Endothelial cell of umbilical vein (primary cell): ENCODE results near the gene CHGA. TPM values are rescaled to one million over a fixed set of nuclear protein-coding genes. Genes with fewer than 3 reads are reported as not detected.

ENCODE experiments used
- BruUV-seq: library from RNA; stranded (reverse); fragments of 400-500 nt; replicated peaks from 2 replicates; lab custom pipeline; 2021; lab: Mats Ljungman, UMichigan
- CTCF ChIA-PET: fragments of 300-600, 350-600 bp; sonication (Branson Sonifier 250); formaldehyde crosslinking; loops from one replicate; lab custom pipeline; 2021; ENCODE audit warnings: antibody characterized with exemption, inconsistent platforms; lab: Charles Lee
- POLR2A ChIA-PET: fragments of 300-600, 350-600 bp; sonication (Branson Sonifier 250); formaldehyde crosslinking; loops from one replicate; lab custom pipeline; 2021; ENCODE audit warnings: antibody characterized with exemption, inconsistent platforms; lab: Charles Lee
- DNase-seq: peaks from one replicate; pipeline ENCODE4 v3.0.0-alpha.2; 2011; ENCODE audit warnings: low read depth, low spot score
- FAIRE-seq: peaks from 2 replicates; lab custom pipeline; 2011; peaks lifted over from hg19 to GRCh38; lab: Jason Lieb, UNC
- H2AFZ ChIP-seq: 2 replicates; pipeline ENCODE4 v1.6.0; 2012; ENCODE audit warnings: low read depth, low read length, control low read depth, inconsistent platforms
- H3K27ac ChIP-seq: 2 replicates; pipeline ENCODE4 v1.5.1; 2011; ENCODE audit warnings: low read depth, mild to moderate bottlenecking, control low read depth, low read length, moderate library complexity; ENCODE audit not compliant: insufficient read depth
- H3K27me3 ChIP-seq, 2 experiments: 2 replicates each; pipeline versions ENCODE4 v1.6.0 to v1.6.1; 2011; ENCODE audit warnings: low read length in 2 of 2, mixed read lengths in 1 of 2; ENCODE audit not compliant: control insufficient read depth in 2 of 2, insufficient read depth in 2 of 2
- H3K36me3 ChIP-seq, 2 experiments: 2 replicates in 1 of 2; 3 replicates in 1 of 2; pipeline ENCODE4 v1.5.1; 2011; ENCODE audit warnings: low read length in 2 of 2, mild to moderate bottlenecking in 1 of 2, moderate library complexity in 1 of 2; ENCODE audit not compliant: control insufficient read depth in 2 of 2, insufficient read depth in 2 of 2; ENCODE audit errors: extremely low read depth in 1 of 2
- H3K4me1 ChIP-seq: 3 replicates; pipeline ENCODE4 v1.5.1; 2011; ENCODE audit warnings: mild to moderate bottlenecking, low read length; ENCODE audit not compliant: control insufficient read depth, insufficient read depth; ENCODE audit errors: extremely low read depth
- H3K4me2 ChIP-seq: 2 replicates; pipeline ENCODE4 v1.6.1; 2011; ENCODE audit warnings: low read length, control low read depth, mixed read lengths; ENCODE audit not compliant: insufficient read depth
- H3K4me3 ChIP-seq, 3 experiments: fragments of 200-600 bp in 1 of 3; sonication (generic), shearing (Covaris generic) in 1 of 3; replicated peaks in 1 of 3; 2 replicates each; pipeline ENCODE4 v1.5.1; 2011 to 2016; ENCODE audit warnings: control low read depth in 3 of 3, low read length in 3 of 3, mild to moderate bottlenecking in 2 of 3, inconsistent platforms in 1 of 3, low read depth in 1 of 3, moderate library complexity in 1 of 3; ENCODE audit not compliant: insufficient read depth in 1 of 3
- H3K79me2 ChIP-seq: 2 replicates; pipeline ENCODE4 v1.6.0; 2012; ENCODE audit warnings: low read length, inconsistent platforms; ENCODE audit not compliant: control insufficient read depth, insufficient read depth
- H3K9ac ChIP-seq: replicated peaks from 2 replicates; pipeline ENCODE3; 2011; ENCODE audit warnings: low read length, control low read depth; ENCODE audit not compliant: insufficient read depth; ENCODE audit errors: extremely low read depth
- H3K9me1 ChIP-seq: replicated peaks from 3 replicates; pipeline ENCODE4 v1.6.0; 2011; ENCODE audit warnings: mild to moderate bottlenecking, low read length; ENCODE audit not compliant: control insufficient read depth, insufficient read depth; ENCODE audit errors: extremely low read depth
- H3K9me3 ChIP-seq: replicated peaks from 2 replicates; pipeline ENCODE4 v1.5.1; 2012; ENCODE audit warnings: low read length, inconsistent platforms; ENCODE audit not compliant: control insufficient read depth, insufficient read depth
- H4K20me1 ChIP-seq: replicated peaks from 2 replicates; pipeline ENCODE3; 2011; ENCODE audit warnings: mild to moderate bottlenecking, low read length; ENCODE audit not compliant: control insufficient read depth, insufficient read depth; ENCODE audit errors: extremely low read depth
- EZH2 ChIP-seq: IDR thresholded peaks from 2 replicates; pipeline ENCODE4 v1.6.1; 2012; ENCODE audit warnings: borderline replicate concordance, low read depth, mild to moderate bottlenecking, moderate library complexity, low read length, inconsistent platforms; ENCODE audit not compliant: severe bottlenecking
- FOS ChIP-seq: IDR thresholded peaks from 2 replicates; pipeline ENCODE4 v1.6.1; 2011; ENCODE audit warnings: mild to moderate bottlenecking, low read length, moderate library complexity, borderline replicate concordance; ENCODE audit not compliant: insufficient read depth
- GATA2 ChIP-seq: IDR thresholded peaks from 2 replicates; pipeline ENCODE4 v1.7.0; 2011; ENCODE audit warnings: low read depth, mild to moderate bottlenecking, moderate library complexity, mixed read lengths, low read length; ENCODE audit not compliant: insufficient read length, insufficient read depth
- JUN ChIP-seq: IDR thresholded peaks from 2 replicates; pipeline ENCODE4 v1.6.1; 2011; ENCODE audit warnings: borderline replicate concordance, low read depth; ENCODE audit not compliant: insufficient read length, insufficient read depth
- MYC ChIP-seq: IDR thresholded peaks from one replicate; pipeline ENCODE4 v1.6.1; 2011; ENCODE audit warnings: mild to moderate bottlenecking, low read depth, low read length
- POLR2A ChIP-seq: IDR thresholded peaks from 2 replicates; pipeline ENCODE4 v1.6.1; 2012; ENCODE audit warnings: low read depth, mild to moderate bottlenecking, control low read depth, low read length
- POLR2AphosphoS5 ChIP-seq: IDR thresholded peaks from 2 replicates; pipeline ENCODE4 v1.6.1; 2012; ENCODE audit warnings: low read depth, mild to moderate bottlenecking, control low read depth, low read length, moderate library complexity; ENCODE audit not compliant: insufficient read depth
- dilution Hi-C: fragments of 300-500 bp; cut with MboI; formaldehyde crosslinking; loops from one replicate; pipeline ENCODE4 v1.15.0; 2019; ENCODE audit warnings: low sequenced_read_pairs; ENCODE audit not compliant: extremely low pct_ligation_motif_present
- intact Hi-C: fragments of 100-400 bp; cut with micrococcal nuclease; formaldehyde crosslinking; loops from one replicate; pipeline ENCODE4 v1.10.0; 2022
- polyA plus RNA-seq, 4 experiments: library from polyadenylated mRNA; depleted of rRNA in 3 of 4; stranded (reverse) in 3 of 4; unstranded in 1 of 4; fragments of >200 nt; gene quantifications; 2 replicates each; pipeline versions ENCODE4 v1.2.1 to v1.2.3, GENCODE V29; 2011 to 2012; ENCODE audit warnings: missing spikeins in 1 of 4
- total RNA-seq: library from RNA; stranded (reverse); gene quantifications from 2 replicates; pipeline ENCODE4 v1.2.3, GENCODE V29; 2021
- TF ChIP-seq, protein P1 (sequence below): IDR thresholded peaks from 2 replicates; pipeline ENCODE4 v1.6.1; 2011; ENCODE audit not compliant: insufficient read depth, insufficient read length
- TF ChIP-seq, protein P2 (sequence below), 2 donors: IDR thresholded peaks; 1 replicate in 1 of 2; 2 replicates in 1 of 2; pipeline ENCODE4 v1.5.1; 2011; ENCODE audit warnings: low read length in 2 of 2, mild to moderate bottlenecking in 2 of 2, moderate library complexity in 2 of 2, control low read depth in 1 of 2, inconsistent platforms in 1 of 2, low read depth in 1 of 2; ENCODE audit not compliant: insufficient read depth in 1 of 2; ENCODE audit errors: extremely low read depth in 1 of 2

The CHGA gene
- total and polyA plus RNA-seq, 2 donors (not counting 3 experiments of a cell fraction or from before 2014, with no cell fraction given): not detected

DNA sequence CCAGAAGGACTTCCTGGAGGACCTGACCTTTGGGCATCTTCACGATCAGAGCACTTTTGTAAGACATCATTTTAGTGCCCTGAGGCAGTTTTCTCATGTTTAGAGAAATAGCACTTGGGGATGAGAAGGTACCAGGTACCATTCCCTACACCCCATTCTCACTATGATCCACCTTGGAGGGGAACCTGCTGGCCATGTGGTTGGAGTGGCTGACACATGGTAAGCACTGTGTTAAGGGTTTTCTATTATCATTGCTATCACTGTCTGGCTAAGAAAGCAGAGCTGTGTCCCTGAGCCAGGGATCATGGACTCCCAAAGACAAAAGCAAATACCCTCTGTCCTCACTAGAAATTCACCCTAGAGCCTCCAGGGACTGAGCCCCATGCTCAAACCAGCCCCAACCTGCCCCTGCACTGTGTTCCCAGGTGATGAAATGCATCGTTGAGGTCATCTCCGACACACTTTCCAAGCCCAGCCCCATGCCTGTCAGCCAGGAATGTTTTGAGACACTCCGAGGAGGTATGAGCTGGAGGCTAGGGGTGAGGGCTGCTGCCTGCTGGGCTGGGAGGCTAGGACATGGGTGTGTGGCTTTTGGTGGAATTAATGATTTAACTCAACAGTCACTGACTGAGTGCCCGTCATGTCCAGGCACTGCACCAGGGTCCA, 3.4 kb downstream of the CHGA start:
- CTCF ChIA-PET: interaction anchor here (1.2 kb wide), 1 partner anchor 20 kb away, joined by 3 read pairs; no protein-coding TSS in a partner anchor
- intact Hi-C loops: no loop called here
- Histone ChIP-seq H3K79me2 (no peaks in the 10 kb centered on the region), H3K9me3 (no peaks in the 10 kb centered on the region), H4K20me1 (no peaks in the 10 kb centered on the region), H3K36me3 (no peaks in the 10 kb centered on the region), H3K9me1 (no peaks in the 10 kb centered on the region), H3K4me3 (no peak overlapping the region), H3K4me2 (no peak overlapping the region), H3K27ac (no peak overlapping the region), H2AFZ (no peak overlapping the region), H3K9ac (no peak overlapping the region), H3K27me3 (peaks cover 5 to 6% of the 10 kb centered on the region in 2 experiments), H3K4me1 (no peaks in the 10 kb centered on the region)
- FAIRE-seq: no peak
- TF ChIP-seq FOS (no peak), POLR2A (no peak), POLR2AphosphoS5 (no peak), JUN (no peak), EZH2 (no peak), MYC (no peak), GATA2 (no peak)
- TF ChIP-seq, protein P1, sequence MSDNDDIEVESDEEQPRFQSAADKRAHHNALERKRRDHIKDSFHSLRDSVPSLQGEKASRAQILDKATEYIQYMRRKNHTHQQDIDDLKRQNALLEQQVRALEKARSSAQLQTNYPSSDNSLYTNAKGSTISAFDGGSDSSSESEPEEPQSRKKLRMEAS: no peak
- TF ChIP-seq, protein P2, sequence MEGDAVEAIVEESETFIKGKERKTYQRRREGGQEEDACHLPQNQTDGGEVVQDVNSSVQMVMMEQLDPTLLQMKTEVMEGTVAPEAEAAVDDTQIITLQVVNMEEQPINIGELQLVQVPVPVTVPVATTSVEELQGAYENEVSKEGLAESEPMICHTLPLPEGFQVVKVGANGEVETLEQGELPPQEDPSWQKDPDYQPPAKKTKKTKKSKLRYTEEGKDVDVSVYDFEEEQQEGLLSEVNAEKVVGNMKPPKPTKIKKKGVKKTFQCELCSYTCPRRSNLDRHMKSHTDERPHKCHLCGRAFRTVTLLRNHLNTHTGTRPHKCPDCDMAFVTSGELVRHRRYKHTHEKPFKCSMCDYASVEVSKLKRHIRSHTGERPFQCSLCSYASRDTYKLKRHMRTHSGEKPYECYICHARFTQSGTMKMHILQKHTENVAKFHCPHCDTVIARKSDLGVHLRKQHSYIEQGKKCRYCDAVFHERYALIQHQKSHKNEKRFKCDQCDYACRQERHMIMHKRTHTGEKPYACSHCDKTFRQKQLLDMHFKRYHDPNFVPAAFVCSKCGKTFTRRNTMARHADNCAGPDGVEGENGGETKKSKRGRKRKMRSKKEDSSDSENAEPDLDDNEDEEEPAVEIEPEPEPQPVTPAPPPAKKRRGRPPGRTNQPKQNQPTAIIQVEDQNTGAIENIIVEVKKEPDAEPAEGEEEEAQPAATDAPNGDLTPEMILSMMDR (IDR thresholded peaks at IDR 0.05; ENCODE audit: extremely low read depth in 1 of 2, insufficient read depth in 1 of 2, low read depth in 1 of 2, low read length in 2 of 2): no peak
- BruUV-seq: no TSS peak
- dilution Hi-C loops: no loop called here
- DNase-seq: no peak
- POLR2A ChIA-PET: no interaction called here
